ENCODE data around the gene KCNN1.
"Not testable (repeated sequence)": the region's sequence is repeated elsewhere in the genome, so short reads cannot be mapped to it uniquely, and the experiment has no call there.

Gene KCNN1

GRCh38 chr19:17966550-17967256 is at the start of gene KCNN1:
TSS of gene KCNN1 (plus strand) at chr19:17967107. CDS start at chr19:17973889, 6,782 bp downstream.
- no peaks in the 10 kb centered on the region for H4K20me1 ChIP-seq (ENCODE audit: insufficient read depth, low read length)
- no peak within 1 kb of the TSS for H2AFZ ChIP-seq (ENCODE audit: low read depth, low read length)
- no peaks in the 10 kb centered on the region for H3K36me3 ChIP-seq (replicated peaks; ENCODE audit: low read depth, low read length)
- H3K27me3 ChIP-seq (ENCODE audit: low read depth, low read length): peaks cover 26% of the 10 kb centered on the region
- no peaks in the 10 kb centered on the region for H3K9me3 ChIP-seq (ENCODE audit: insufficient read depth, low read length)
- no peaks in the 10 kb centered on the region for H3K4me1 ChIP-seq (ENCODE audit: low read length)
- TF ChIP-seq EZH2phosphoT487 (IDR thresholded peaks at IDR 0.05; ENCODE audit: low read depth): no peak
- TF ChIP-seq, protein P1, sequence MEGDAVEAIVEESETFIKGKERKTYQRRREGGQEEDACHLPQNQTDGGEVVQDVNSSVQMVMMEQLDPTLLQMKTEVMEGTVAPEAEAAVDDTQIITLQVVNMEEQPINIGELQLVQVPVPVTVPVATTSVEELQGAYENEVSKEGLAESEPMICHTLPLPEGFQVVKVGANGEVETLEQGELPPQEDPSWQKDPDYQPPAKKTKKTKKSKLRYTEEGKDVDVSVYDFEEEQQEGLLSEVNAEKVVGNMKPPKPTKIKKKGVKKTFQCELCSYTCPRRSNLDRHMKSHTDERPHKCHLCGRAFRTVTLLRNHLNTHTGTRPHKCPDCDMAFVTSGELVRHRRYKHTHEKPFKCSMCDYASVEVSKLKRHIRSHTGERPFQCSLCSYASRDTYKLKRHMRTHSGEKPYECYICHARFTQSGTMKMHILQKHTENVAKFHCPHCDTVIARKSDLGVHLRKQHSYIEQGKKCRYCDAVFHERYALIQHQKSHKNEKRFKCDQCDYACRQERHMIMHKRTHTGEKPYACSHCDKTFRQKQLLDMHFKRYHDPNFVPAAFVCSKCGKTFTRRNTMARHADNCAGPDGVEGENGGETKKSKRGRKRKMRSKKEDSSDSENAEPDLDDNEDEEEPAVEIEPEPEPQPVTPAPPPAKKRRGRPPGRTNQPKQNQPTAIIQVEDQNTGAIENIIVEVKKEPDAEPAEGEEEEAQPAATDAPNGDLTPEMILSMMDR (IDR thresholded peaks at IDR 0.05; ENCODE audit: low read depth, low read length): no peak
- no peak within 1 kb of the TSS for H3K9ac ChIP-seq (ENCODE audit: low read length)
- H3K27ac ChIP-seq (ENCODE audit: low read length): no peak within 1 kb of the TSS
- no peak within 1 kb of the TSS for H3K4me2 ChIP-seq (ENCODE audit: low read length)
- H3K79me2 ChIP-seq (ENCODE audit: low read length): no peaks in the 10 kb centered on the region
- no peak within 1 kb of the TSS for H3K4me3 ChIP-seq (ENCODE audit: low read length)

GRCh38 chr19:17918151-17918550 is 48.8 kb upstream of the KCNN1 start:
- H3K4me3 ChIP-seq (ENCODE audit: low read length); H3K27me3 ChIP-seq (ENCODE audit: low read depth, low read length); H3K79me2 ChIP-seq (ENCODE audit: low read length); H3K4me2 ChIP-seq (ENCODE audit: low read length); H2AFZ ChIP-seq (ENCODE audit: low read depth, low read length); H3K36me3 ChIP-seq (replicated peaks; ENCODE audit: low read depth, low read length); H3K9ac ChIP-seq (ENCODE audit: low read length); H3K9me3 ChIP-seq (ENCODE audit: insufficient read depth, low read length); H4K20me1 ChIP-seq (ENCODE audit: insufficient read depth, low read length); H3K4me1 ChIP-seq (ENCODE audit: low read length); H3K27ac ChIP-seq (ENCODE audit: low read length): not testable (repeated sequence)

DNA sequence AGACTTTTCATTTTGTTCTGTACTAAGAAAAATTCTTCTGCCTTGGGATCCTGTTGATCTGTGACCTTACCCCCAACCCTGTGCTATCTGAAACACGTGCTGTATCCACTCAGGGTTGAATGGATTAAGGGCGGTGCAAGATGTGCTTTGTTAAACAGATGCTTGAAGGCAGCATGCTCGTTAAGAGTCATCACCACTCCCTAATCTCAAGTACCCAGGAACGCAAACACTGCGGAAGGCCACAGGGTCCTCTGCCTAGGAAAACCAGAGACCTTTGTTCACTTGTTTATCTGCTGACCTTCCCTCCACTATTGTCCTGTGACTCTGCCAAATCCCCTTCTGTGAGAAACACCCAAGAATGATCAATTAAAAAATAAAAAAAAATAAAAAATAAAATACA is 47.8 kb upstream of the KCNN1 start:
- H3K27me3 ChIP-seq (ENCODE audit: low read depth, low read length); H3K9ac ChIP-seq (ENCODE audit: low read length); H3K79me2 ChIP-seq (ENCODE audit: low read length); H3K4me1 ChIP-seq (ENCODE audit: low read length); H4K20me1 ChIP-seq (ENCODE audit: insufficient read depth, low read length); H2AFZ ChIP-seq (ENCODE audit: low read depth, low read length); H3K36me3 ChIP-seq (replicated peaks; ENCODE audit: low read depth, low read length); H3K4me3 ChIP-seq (ENCODE audit: low read length); H3K4me2 ChIP-seq (ENCODE audit: low read length); H3K9me3 ChIP-seq (ENCODE audit: insufficient read depth, low read length); H3K27ac ChIP-seq (ENCODE audit: low read length): not testable (repeated sequence)

- no peaks in the 10 kb centered on the region for H3K36me3 ChIP-seq (replicated peaks; ENCODE audit: low read depth, low read length)
- no peak overlapping the region for H3K27ac ChIP-seq (ENCODE audit: low read length)
- H3K4me2 ChIP-seq (ENCODE audit: low read length): no peak overlapping the region
- TF ChIP-seq, protein P1 (IDR thresholded peaks at IDR 0.05; ENCODE audit: low read depth, low read length): no peak
- TF ChIP-seq EZH2phosphoT487 (IDR thresholded peaks at IDR 0.05; ENCODE audit: low read depth): no peak
- H2AFZ ChIP-seq (ENCODE audit: low read depth, low read length): no peak overlapping the region
- H3K79me2 ChIP-seq (ENCODE audit: low read length): no peaks in the 10 kb centered on the region
- no peaks in the 10 kb centered on the region for H4K20me1 ChIP-seq (ENCODE audit: insufficient read depth, low read length)
- no peak overlapping the region for H3K9ac ChIP-seq (ENCODE audit: low read length)
- no peak overlapping the region for H3K4me3 ChIP-seq (ENCODE audit: low read length)
- H3K4me1 ChIP-seq (ENCODE audit: low read length): no peaks in the 10 kb centered on the region
- peaks cover 9% of the 10 kb centered on the region for H3K27me3 ChIP-seq (ENCODE audit: low read depth, low read length)
- H3K9me3 ChIP-seq (ENCODE audit: insufficient read depth, low read length): no peaks in the 10 kb centered on the region
These were observed 46.4 kb upstream of the KCNN1 start for GRCh38 chr19:17920527-17920926.

GRCh38 chr19:17922138-17922537 is 44.8 kb upstream of the KCNN1 start:
- Histone ChIP-seq H3K9ac (ENCODE audit: low read length) (no peak overlapping the region), H3K79me2 (ENCODE audit: low read length) (no peaks in the 10 kb centered on the region), H3K4me2 (ENCODE audit: low read length) (no peak overlapping the region), H3K27me3 (ENCODE audit: low read depth, low read length) (peaks cover 11% of the 10 kb centered on the region), H3K9me3 (ENCODE audit: insufficient read depth, low read length) (no peaks in the 10 kb centered on the region), H3K4me1 (ENCODE audit: low read length) (no peaks in the 10 kb centered on the region), H3K36me3 (replicated peaks; ENCODE audit: low read depth, low read length) (no peaks in the 10 kb centered on the region), H2AFZ (ENCODE audit: low read depth, low read length) (no peak overlapping the region), H3K27ac (ENCODE audit: low read length) (no peak overlapping the region), H3K4me3 (ENCODE audit: low read length) (no peak overlapping the region), H4K20me1 (ENCODE audit: insufficient read depth, low read length) (no peaks in the 10 kb centered on the region)
- no peak for TF ChIP-seq EZH2phosphoT487 (IDR thresholded peaks at IDR 0.05; ENCODE audit: low read depth)
- TF ChIP-seq, protein P1 (IDR thresholded peaks at IDR 0.05; ENCODE audit: low read depth, low read length): no peak

Data from OCI-LY3 (cell line).